ENCODE data around the gene TNFRSF1B.
A peak's percentile ranks its signal among the peaks of the same experiment; 100 is the strongest.

The TNFRSF1B gene

DNA sequence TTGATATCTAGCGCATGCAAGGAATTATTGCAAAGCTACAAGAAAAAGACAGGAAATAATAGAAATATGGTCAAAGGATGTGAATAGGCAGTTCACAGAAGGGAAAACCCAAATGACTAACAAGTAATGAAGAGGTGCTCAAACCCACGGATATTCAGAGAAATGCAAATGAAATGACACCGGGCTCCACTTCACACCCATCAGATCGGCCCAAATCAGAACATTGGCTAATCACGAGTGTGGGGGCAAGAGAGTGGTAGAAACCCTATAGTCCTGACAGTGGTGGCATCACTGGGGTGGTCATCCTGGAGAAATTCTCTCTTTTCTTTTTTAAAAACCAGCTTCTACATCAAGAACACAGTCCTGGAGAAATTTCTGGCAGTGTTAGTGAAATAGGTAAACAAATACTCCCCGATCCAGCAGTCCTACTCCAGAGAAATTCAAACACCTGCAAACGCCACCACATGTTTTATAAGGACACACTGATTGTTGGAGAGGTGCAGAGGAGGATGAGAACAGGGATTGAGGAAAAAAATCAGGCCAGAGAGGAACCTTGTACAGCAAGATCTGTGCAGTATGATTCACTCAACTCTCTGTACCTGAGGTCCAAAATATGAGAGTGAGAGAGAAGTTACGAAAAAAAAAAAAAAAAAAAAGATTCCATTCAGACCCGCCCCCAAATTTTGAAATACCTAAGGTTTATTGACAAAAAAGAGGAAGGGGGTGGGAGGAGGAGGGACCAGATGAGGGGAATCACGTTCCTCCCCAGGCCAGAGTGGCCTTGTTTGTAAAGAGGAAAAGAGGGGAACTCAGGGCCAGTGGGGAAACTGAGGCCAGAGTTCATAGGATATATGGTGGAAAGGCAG, 9.2 kb upstream of the TNFRSF1B start:
- DNase-seq (ENCODE audit: low spot score): no peak
- FAIRE-seq: no peak

DNA sequence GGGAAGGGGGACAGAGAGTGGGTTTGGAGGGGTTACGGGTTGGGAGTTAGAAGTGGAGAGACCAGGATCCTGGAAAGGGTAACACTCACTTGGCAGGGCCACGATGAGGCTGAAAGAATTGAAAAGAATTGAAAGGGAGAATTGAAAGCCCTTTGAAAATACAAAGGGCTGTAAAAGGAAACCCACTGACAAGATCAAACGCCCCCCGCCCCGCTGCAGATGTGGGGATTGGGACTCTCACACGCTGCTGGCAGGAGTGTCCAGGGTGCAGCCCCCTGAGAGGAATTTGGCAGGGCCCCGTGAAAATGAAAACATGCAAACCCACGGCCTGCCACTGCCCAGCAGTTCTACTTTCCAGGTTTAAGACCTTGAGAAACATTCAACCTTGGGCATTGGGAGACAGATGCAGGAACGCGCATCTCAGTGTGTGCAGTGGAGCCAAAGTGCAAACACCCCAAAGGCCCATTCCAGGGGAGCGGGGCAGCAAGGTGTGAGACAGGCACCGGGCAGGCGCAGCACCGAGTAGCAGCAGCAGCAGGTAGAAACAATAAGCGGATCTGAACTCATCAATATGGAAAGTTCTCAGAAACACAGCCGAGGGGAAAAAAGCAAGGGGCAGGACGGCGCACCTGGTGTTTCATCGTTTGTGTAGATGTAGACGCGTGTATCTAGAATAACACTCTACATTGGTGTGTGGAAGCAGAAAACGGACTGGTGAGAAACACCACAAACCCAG, 8.3 kb upstream of the TNFRSF1B start:
- FAIRE-seq (no peak), DNase-seq (ENCODE audit: low spot score) (no peak)

DNA sequence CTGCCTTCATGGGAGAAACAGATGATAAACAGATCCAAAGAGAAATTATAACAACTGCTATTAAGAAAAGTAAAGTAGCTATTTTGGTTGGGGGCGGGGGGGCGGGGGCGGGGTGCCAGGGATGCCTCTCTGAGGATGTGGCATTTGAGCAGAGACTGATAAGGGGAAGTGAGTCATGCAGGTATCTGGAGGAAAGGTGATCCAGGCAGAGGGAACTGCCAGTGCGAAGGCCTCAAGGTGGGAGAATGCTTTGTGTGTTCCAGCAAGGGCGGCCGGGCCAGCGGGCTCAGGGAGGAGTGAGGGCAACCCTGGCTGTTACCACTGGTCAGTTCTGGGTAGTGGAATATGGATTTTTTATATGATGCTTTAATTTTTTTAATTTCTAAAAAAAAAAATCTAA, 7.0 kb upstream of the TNFRSF1B start:
- DNase-seq (ENCODE audit: low spot score): no peak
- no peak for FAIRE-seq

DNA sequence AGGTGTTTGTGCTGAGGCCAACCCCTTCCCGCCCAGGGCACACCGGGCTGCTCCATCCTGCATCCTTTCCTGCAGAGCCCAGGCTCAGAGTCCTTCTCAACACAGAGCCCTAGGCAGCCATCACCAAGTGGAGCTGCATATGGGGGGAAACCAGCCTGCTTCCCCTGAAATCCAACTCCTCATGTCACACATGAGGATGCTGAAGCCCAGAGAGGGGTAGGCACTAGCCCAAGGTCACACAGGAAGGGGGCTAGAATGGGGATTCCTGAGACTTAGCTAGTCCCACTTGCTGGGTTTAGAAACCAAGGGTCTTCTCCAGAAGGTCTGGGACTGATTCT, 5.5 kb upstream of the TNFRSF1B start:
- no peak for FAIRE-seq
- no peak for DNase-seq (ENCODE audit: low spot score)

DNA sequence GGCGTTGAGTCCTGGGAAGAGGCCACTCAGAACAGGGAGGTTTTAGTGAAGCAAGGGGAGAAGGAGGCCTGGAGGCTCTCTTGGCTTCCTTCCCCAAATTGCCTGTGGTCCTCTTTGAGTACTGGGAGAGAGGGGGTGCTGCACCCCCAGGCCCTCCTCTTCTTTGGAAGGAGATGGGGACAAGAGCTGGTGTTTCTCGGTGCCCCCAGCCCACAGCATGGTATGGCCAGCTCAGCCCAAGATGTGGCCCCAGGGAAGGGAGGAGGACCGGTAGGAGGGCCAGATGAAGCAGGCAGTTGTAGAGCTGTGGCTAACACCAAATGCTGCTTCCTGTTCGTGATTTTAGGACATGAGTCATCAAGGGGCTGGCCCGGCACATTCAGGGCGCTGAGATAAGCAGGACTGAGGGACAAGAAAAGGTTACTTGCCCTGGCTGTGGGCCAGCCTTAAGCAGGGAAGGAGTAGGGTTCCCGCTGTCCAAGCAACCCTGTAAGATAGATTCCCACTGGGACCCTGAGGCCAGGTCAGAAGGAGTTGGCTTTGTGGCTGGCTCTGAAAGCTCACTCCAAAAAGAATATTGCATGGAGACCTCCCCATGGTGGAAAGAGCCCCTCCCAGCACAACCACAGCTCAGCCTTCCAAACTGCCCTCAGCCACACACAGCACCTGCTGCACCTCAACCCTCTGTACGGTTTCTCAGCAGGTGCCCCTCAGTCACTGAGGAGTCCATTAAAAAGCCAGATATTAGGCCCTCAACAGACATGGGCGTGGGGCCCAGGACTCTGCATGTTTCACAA, 4.9 kb upstream of the TNFRSF1B start:
- DNase-seq (ENCODE audit: low spot score): peak; percentile 79
- peak; percentile 51 for FAIRE-seq

DNA sequence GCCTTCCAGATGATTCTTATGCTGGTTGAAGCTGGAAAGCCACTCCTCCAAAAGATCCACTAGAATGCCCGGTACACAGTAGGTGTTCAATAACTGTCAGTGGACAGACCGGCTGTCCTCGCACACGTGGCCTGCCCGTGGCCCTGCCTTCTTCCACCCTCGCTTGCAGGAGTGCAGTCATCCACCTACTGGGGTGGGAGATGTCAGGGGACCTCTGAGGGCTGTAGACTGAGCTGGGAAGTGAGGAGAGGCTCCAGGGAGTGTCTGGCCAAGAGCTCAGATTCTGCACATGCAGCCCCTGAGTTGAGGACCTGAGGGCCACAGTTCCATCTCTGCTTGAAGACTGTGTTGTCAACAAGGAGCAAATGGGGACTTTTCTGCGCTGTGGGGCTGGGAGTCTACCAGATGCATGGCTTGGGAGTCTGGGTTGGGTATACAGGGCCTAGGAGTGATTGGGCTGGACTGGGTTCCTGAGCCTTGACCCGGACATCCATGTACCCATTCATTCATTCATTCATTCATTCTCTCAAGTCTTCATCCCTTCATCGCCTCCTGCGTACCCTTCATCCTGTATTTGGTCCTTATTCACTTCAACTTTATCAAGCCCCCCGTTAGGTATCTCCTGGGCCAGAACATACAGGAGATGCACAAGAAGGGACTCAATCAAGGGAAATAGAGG, 4.2 kb upstream of the TNFRSF1B start:
- DNase-seq (ENCODE audit: low spot score): no peak
- FAIRE-seq: no peak

DNA sequence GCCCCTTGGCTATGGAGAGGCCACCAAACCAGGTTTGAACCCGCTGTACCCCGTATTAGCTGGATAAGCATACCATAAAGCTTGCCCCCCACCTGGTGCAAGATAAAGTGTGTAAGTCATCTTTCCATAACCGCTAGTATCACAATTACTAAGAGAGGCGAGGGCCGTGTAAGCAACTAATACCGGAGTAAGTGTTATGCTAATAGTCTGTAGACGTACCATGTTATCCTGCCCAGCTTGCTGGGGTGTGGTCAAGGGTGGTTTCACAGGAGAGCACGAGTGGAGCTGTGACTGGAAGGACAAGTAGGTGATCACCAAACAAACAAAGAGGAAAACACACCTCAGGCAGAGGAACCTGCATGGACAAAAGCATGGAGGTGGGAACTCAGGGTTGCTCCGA, 3.6 kb upstream of the TNFRSF1B start:
- FAIRE-seq (no peak), DNase-seq (ENCODE audit: low spot score) (no peak)

DNA sequence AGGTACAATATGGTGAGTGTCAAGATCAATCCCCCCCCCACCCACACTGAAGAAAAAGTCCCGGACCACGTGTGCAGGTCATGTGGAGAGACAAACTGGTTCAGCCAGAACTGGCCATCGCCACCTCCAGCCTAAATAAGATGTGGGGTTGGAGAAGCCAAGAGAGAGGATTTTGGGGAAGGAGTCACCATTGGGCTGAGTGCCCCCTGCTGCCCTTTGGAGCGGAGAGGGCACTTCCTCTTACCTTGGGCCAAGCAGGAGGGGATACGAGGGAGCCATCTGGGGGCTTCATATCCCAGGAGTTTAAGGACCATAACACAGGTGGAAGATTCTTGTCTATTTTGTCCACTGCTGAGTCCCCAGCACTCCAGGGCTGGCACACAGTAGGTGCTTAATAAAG, 2.6 kb upstream of the TNFRSF1B start:
- FAIRE-seq (no peak), DNase-seq (ENCODE audit: low spot score) (no peak)

DNA sequence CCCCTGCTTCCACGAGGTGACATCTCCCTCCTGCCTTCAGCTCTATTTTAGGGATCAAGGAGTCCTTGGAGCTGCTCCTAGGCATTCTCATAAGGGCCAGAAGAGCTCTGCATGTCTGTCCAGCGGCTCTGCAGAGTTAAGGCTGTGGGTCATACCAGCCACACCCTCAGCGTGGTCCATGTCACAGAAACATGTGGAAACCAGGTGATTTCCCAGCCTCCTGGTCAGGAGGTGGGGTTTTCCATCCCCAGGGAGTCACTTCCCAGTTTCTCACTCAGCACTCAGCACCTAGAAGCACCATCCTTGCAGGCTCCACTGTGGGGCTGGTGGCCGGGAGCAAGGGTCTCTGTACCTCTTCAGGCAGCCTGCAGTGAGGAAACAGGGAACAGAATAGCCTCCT, 1.4 kb upstream of the TNFRSF1B start:
- no peak for DNase-seq (ENCODE audit: low spot score)
- FAIRE-seq: no peak

DNA sequence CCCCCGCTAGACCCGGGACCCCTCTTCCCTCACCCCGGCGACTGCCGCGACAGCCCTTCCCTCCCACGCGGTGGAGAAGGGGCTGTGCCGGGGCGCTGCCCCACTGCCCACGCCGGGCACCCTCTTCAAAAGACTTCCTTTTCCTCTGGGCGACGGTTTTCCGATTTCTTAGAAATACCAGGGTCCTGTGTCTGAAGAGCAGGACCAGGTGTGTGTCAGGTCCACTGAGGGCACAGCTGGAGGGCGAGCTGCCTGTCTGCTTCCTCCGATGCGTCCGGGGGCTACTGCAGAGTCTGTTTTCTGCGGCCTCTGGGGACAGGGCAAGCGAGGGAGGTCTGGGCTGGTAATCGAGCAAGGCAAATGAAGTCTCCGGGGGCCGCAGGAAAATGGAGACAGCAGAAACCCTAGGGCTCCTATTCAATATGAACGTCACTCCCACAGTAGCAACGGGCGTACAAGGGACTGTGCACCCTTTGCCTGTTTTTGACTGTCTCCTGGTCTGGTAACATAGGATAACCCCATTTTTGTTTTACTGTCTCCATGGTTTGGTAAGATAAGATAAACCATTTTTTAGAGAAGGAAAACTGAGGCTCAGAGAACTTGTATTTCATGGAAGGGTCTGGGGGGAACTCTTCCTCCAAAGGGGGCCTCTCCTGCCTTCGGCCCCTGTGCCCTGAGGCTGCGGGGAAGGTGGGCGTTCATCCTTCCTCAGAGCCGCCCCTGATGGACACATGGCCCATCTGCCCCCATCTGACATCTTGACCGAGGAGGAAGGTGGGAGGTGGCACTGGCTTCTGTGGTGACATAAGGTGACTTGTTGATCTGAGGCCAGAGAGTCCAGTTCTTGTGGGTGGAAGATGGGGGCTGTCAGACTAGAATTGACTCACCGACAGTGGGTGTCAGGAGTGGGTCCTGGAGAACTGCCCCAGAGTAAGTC, 970 bp downstream of the TNFRSF1B start:
- no peak for DNase-seq (ENCODE audit: low spot score)
- FAIRE-seq: no peak

DNA sequence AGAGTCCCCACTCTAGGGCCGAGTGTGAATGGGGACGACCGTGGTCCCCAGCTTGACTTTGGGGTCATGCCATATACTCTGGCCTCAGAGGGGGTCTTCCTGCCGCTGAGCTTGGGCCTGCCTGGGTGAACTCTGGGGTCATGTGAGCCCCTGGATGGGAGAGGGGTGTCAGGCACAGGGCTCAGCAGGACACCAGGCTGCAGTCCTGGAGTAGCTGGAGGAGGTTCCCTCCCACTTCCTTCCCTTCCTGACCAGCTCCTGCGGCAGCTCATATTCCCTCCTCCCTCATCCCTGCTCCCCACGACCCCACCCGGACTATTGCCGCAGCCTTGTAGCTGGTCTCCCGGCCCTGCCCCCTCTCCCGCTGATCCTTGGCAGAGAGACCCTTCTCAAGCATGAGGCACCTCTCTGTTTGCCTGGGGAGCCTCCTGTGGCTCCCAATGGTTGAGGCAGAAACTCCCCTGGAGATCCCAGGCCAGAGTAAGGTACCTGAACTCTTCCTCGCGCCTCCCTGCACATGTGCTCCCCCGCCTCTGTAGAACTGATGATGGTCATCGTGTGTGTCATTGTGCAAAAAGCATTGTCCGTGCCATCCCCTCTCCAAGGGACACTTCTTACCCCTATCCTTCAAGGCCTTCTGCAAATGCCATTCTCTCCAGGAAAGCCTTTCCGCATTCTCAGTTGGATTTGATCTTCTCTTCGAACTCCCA, 1.8 kb downstream of the TNFRSF1B start:
- FAIRE-seq (no peak), DNase-seq (ENCODE audit: low spot score) (no peak)

DNA sequence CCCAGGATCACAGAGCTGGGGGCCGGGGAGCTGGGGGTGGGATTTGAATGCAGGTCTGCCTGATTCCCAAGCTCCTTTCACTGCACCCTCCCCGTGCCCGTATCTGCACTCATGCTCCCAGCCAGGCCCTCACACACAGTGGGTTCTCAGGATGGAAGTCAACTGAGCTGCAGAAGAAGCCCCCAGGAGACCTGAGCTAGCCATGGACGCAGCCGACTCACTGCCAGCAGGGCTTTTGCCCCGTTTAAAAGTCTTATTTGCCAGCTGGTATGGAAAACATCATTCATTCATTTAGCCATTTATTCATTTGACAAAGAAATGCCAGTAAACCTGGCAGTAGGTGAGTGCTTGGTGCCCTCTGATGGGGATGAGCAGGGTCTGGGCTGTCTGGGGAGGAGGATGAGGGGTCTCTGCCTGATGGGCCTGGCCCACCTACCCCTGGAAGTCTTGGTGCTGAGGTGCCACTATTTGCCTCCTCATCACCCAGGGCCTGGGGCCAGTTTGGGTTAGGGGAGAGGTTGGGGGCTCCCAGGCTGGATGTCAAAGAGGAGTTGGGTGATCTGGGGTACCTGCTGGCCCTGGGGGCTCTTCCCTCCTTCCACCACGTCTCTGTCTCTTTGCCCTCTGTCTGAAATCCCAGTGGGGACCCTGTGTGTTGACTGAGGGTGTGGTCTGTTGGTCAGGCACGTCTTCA, 2.8 kb downstream of the TNFRSF1B start:
- FAIRE-seq (no peak), DNase-seq (ENCODE audit: low spot score) (no peak)

DNA sequence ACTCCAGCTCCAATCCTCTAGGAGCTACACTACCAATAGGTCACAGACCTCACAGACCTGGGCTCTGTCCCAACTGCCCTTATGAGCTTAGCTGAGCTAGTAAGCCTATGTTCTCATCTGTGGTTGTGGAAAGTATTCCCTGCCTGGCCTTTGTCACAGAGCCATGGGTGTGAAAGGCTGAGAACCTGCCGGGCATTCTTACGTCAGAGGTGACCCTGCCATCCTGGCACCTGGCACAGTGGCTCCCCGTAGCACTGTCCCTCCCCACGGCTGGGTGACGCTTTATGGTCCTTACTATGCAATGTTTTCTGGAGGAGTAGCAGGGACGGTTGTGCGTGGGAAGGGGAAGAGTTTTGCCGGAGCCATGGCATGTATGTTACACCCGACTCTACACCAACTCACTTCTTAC, 3.5 kb downstream of the TNFRSF1B start:
- FAIRE-seq: no peak
- no peak for DNase-seq (ENCODE audit: low spot score)

DNA sequence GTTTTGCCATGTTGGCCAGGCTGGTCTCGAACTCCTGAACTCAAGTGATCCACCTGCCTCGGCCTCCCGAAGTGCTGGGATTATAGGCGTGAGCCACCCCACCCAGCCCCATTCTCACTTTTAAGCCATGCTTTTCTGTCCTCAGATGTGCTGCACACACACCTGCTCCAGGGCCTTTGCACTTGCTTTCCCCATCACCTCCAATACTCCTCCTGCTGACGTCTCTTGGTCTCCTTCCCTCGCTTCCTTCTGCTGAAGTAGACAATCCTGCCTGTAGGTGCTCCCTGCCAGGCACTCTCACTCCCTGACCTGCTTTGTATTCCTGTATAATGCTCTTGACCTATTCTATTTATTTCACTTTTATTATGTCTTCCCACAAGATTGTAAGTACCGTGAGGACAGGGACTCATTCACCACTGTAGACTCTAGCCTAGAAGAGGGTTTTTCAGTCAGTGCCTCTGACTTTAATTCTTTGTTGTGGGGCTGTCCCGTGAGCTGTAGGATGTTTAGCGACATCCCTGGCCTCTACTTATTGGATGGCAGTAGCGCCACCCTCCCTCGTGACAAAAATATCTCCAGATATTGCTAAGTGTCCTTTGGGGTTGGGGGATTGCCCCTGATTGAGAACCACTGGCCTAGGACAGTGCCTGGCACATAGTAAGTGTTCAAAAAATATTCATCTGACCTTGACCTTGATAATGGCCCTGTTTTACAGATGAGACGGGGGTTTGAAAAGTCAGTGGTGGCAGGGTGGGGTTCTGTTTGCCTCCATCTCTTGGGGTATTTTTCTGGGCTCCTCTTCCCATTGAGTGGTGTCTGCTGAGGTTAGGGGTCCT, 4.6 kb downstream of the TNFRSF1B start:
- FAIRE-seq (no peak), DNase-seq (ENCODE audit: low spot score) (no peak)

DNA sequence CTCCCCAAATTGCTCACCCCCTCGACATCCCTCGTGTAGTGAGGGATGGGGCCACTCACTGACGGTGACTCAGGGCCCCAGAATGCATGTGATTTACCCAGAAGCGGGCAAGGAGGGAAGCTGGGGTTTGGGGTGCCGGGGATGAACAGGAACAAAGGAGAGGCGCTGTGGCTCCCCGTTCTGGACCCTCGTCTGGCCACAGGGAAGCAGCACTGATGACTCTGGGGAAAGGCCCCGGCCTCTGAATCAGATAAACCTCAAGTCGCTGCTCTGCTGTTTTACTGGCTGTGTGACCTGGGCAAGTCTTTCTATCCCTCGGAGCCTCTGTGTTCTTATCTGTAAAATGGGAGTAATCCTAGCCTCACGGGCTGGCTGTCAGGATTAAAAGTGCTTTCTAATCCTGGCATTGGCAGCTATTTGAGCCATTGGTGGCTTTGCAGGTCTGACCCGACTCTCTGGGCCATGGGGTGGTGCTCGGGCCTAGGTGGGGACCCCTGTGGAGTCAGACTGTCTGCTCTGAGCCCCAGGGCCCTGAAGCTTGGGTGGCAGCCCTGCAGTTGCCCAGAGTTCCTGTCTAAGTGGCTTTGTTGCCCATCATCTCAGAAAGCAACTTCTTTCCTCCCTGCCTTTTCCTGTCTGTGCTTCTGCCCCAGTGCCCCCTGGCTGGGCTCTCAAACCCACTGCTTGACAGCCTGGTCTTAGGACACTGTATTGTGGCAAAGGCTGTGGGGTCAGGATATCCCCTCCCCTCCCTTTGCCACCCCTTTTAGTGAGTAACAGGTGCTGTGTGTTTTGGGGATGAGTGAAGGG, 5.5 kb downstream of the TNFRSF1B start:
- DNase-seq (ENCODE audit: low spot score) (no peak), FAIRE-seq (no peak)

DNA sequence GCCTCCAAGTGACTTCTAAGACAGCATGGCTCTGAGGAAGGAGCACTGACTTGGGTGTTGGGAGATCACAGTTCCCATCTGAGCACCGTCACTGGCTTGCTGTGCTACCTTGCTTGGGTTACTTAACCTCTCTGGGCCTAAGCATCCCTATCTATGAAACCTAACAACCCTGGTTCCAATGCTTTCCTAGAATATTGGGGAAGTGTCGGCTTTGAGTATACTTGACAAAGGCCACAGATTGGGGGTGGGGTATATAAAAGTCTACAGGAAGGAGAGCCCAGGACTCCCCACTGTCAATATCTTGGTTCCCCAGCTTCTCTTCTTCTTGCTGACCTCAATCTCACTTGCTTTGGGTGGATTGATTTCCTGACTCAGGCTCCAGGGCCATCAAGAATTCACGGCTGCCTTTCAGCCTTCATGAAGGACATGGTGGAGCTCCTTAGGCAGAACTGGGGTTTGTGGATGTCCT, 6.3 kb downstream of the TNFRSF1B start:
- no peak for FAIRE-seq
- no peak for DNase-seq (ENCODE audit: low spot score)

DNA sequence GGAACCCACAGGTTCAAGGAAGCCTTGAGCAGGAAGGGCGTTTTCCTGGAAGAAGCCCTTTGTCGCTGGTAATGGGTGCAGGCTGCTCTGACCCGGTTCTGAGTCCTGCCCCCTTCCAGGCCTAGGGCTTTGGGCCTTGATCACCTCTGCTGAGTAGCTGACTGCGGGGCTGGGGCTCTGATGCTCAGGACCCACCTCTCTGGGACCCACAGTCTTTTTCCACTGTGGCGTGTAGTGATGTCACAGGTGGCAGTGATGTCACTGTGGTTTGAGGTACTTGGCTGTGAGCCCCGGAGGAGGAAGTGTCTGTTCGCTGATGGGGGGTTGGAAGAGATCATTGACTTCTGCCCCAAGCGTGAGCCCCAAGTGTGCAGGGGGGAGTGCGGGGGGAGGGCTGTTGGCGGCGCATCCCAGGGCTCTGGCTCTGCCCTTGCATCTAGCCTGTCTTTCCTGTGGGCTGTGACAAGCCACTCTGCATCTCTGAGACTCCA, 6.9 kb downstream of the TNFRSF1B start:
- DNase-seq (ENCODE audit: low spot score) (no peak), FAIRE-seq (no peak)

All from RCC 7860 (cell line).